CD4-positive, alpha-beta T cell treated with Interleukin-15 for 1 hour (primary cell): ENCODE data around the gene ADPRHL1.
A peak's percentile ranks its signal among the peaks of the same experiment; 100 is the strongest.

ENCODE experiments used
- DNase-seq: peaks from one replicate; pipeline ENCODE4 v3.0.0-alpha.2; 2020

The ADPRHL1 gene

DNA sequence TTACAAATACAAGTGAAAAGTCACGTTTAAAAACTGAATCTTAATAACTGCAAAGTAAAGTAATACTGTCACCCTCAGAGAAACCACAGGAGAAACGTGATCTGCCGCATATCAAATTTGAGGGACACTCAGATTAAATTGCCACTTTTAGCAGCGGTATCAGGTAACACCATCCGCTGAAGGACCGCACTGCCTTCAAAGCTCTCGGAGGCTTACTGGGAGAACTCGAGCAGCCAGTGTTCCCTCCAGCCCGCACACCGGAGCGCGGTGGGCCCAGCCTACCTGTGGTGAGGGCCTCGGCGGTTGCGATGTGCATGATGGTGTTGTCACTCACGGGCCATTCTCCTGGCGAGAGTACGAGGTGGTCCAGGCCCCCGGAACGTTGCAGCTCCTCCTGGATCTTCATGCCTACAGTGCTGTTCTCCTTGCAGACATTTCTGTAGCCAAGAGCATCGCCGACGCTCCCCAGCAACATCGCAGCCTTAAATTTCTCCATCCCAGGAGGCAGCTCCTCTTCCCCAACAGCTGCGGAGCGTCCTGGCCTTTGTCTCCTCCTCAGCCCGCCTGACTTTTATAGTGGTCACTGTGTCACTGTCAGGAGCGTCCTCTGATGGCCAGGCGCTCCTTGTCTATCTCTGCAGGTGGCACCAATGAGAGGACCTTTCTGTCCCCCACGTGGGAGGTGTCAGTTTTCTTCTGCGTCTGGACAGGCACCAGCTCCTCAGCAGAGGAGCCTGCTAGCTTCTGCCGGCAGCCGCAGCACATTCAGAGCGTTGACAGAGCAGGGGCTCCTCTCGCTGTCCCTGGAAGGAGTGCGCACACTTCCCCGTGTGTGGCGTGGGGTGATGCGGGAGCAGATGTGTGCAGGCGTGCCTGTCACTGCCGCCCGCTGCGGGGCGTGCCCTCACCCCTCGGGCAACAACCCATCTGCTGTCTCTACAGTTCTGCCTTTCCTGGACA lies at the start of gene ADPRHL1:
Gene ADPRHL1 (minus strand): TSS at position 547 of the 960 bp plus-strand sequence. CDS start 51 bp downstream, at position 496.
- no peak for DNase-seq

DNA sequence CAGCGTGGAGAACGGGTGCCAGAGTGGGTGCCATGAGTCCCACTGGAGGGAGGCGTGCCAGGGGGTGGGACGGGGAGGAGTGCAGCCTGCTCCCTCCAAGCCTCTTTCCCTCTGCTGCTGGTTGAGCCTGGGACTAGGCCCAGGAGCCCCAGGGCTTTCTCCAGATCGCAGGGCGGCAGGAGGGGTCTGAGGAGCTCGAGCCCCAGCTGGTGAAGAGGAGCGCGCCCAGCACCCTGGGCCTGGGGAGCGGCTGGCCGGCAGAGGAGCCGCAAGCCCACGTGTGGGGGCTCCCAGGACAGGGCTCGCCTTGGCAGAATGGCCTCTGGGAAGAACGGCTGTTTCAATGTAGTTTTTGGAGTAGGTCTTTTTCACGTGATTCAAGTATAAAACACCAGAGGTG lies 49.4 kb upstream of the ADPRHL1 start:
- no peak for DNase-seq

DNA sequence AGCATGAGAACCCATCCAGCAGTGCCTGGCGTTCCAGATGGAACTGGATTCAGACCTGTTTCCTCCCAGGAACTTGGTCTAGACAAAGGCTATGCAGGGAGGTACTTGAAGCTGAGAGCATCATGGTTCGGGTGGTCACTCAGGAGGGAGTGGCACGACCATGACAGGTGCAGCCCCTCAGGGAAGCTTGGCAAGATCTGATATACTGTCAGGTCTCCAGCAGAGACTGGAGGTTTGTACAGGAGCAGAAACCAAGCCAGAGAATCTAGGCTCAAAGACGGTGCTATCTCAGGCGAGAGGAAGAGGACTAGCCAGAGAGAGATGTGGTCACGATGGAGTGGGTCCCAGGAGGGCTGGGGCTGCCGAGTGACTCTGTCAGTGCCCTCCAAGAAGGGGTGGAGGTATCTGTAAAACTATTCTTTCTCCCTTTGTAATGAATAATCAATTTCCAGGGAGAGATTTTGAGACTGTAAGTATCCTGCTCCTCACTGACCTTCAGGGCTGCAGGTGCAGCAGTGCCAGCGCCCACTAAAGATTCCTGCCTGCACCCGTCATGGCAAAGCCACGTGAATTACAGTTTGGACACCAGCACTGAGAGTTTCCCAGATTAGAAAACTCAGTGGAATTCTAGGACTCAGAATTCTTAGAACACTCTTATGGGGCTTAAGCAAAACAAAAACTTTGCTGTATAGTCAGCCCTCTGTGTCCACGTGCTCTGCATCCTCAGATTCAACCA lies 47.4 kb upstream of the ADPRHL1 start:
- DNase-seq = no peak

DNA sequence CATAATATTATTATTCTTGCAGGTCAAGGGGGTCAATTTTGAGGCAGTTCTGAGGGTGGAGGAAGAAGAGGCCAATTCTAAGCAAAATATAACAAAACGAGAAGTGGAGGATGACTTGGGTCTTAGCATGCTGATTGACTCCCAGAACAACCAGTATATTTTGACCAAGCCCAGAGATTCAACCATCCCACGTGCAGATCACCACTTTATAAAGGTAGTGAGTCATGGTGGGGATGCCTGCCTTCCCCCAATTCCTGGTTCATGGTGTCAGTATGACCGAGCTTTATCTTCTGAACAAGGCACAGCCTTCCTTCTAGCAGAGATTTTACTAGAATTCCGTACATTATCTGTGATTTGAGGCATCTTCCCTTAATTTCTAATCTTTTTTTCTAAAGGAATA lies 46.6 kb upstream of the ADPRHL1 start:
- no peak for DNase-seq

DNA sequence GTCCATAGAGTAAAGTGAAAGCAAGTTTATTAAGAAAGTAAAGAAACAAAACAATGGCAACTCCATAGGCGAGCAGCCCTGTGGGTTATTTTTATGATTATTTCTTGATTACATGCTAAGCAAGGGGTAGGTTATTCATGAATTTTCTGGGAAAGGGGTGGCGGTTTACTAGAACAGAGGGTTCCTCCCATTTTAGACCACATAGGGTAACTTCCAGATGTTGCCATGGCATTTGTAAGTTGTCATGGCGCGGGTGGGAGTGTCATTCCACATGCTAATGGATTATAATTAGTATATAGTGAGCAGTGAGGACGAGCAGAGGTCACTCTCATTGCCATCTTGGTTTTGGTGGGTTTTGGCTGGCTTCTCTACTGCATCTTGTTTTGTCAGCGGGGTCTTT lies 45.6 kb upstream of the ADPRHL1 start:
- DNase-seq = no peak

DNA sequence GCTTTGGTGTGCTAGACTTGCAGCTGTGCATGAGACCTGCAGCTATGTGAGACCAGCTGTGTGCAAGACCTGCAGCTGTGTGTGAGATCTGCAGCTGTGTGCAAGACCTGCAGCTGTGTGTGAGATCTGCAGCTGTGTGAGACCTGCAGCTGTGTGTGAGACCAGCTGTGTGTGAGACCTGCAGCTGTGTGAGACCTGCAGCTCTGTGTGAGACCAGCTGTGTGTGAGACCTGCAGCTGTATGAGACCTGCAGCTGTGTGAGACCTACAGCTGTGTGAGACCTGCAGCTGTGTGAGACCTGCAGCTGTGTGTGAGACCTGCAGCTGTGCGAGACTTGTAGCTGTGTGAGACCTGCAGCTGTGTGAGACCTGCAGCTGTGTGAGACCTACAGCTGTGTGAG lies 43.9 kb upstream of the ADPRHL1 start:
- DNase-seq = no peak

DNA sequence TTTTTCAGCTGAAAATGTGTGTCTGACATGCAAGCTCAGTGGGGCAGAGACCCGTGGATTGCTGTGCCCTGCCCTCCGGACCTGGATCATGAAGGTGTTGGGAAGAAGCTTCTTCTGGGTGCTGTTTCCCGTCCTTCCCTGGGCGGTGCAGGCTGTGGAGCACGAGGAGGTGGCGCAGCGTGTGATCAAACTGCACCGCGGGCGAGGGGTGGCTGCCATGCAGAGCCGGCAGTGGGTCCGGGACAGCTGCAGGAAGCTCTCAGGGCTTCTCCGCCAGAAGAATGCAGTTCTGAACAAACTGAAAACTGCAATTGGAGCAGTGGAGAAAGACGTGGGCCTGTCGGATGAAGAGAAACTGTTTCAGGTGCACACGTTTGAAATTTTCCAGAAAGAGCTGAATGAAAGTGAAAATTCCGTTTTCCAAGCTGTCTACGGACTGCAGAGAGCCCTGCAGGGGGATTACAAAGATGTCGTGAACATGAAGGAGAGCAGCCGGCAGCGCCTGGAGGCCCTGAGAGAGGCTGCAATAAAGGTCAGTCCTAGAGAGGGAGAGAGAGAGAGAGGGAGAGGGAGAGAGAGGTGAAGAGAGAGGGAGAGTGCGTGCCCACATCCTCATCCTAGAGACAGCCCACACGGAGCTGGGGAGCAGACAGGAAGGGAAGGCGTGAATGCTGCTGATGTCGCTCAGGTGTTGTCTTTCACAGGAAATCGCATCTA lies 42.4 kb upstream of the ADPRHL1 start:
- DNase-seq = no peak

DNA sequence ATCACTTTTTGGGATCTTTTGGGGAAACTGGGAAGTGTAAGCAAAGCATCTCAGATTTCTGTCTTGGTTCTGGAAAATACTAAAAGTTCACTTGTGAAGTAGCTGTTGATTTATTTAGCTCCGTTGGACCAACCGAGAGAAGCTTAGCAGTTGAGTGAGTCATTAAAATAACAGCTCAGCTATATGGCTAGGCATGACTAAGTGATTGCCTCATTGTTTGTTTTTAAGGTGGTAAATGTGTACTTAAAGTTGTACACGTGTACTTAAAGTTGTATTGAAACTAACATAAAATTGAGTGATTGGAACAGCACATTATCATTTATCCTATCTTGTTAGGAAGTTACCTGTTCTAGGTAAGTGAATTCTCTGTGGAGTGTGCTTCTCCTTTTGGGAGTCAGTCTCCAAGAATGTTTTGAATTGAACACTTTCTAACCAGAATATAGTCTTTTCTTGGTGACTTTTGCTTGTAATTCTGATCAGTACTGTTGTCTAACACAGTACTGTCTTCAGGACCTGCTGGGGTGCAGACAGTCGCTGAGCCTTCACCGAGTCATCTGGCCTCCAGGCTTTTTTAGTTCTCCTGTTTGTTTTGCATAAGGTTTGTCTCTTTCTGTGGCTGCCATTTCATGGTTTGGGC lies 40.1 kb upstream of the ADPRHL1 start:
- no peak for DNase-seq

DNA sequence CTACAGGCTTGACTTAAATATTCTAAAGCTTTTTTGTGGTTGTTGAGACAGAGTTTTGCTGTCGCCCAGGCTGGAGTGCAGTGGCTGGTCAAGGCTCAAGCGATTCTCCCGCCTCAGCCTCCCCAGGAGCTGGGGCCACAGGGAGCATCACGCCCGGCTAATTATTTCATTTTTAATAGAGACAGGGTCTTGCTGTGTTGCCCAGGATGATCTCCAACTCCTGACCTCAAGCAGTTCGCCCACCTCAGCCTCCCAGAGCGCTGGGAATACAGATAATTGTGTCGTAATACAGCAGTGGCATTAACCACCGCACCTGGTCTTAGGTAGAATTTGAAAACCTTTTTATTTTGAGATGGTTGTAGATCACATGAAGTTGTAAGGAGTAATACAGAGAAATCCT lies 38.7 kb upstream of the ADPRHL1 start:
- DNase-seq = no peak

DNA sequence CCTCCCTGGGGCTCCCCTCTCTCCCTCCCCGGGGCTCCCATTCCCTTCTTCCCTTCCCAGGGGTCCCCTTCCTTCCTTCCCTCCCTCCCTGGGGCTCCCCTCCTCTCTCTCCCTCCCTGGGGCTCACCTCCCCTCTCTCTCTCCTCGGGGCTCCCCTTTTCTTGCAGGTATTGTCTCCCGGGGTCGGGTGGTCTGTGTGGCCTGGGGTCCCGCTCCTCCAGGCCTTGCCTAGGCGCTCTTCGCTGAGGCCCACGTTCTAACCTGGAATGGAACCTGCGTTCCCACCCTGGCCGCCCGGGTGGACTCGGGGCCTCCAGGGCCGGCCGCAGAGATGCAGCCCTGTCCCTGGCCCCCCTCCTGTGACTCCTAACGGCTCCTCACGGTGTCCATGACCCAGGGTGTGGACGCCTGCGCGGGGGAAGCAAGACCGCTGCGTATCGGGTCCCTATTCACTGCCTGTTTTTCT lies 38.2 kb upstream of the ADPRHL1 start:
- no peak for DNase-seq

DNA sequence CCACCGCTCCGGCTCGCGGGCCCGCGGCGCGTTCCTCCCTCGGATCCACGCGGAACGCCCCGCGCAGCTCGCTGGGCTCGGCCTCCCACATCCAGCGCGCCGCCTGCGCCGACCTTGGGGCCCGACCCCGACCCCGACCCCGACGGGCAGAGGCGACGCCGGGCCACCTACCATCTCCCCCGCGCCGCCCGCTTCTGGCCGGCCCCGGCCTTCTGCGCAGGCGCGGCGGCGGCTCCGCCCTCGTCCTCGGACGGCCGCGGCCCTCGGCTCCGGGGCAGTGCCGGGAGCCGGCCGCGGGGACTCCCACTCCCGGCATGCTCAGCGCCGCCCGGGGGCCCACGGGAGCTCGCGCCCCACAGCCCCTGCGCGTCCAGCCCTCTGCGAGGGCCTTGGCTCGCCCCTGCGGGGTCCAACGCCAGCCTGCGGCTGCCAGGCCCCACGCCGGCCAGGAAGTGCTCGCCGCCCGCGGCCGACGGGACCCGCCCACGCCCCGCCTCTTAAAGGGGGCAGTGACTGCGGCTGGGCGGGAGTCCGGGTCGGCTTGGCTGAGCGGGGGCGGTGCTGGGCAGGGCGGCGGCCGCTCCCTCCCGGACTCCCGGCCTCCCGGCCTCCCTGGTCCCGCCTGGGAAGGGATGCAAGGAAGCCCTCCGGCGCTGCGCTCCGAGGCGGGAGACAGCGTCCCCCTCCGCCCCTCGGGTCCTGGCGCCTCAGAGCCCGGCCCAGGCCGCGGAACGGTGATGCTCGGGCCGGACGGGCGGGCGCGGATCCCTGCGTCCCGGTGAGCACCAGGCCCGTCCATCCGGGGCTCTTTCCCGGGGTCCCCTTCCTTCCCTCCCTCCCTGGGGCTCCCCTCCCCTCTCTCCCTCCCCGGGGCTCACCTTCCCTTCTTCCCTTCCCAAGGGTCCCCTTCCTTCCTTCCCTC lies 37.5 kb upstream of the ADPRHL1 start, which contains the start of gene DCUN1D2:
Gene DCUN1D2 (minus strand): TSS at position 216 of the 922 bp plus-strand sequence. CDS start 42 bp downstream, at position 174.
- DNase-seq = peak; percentile 88

DNA sequence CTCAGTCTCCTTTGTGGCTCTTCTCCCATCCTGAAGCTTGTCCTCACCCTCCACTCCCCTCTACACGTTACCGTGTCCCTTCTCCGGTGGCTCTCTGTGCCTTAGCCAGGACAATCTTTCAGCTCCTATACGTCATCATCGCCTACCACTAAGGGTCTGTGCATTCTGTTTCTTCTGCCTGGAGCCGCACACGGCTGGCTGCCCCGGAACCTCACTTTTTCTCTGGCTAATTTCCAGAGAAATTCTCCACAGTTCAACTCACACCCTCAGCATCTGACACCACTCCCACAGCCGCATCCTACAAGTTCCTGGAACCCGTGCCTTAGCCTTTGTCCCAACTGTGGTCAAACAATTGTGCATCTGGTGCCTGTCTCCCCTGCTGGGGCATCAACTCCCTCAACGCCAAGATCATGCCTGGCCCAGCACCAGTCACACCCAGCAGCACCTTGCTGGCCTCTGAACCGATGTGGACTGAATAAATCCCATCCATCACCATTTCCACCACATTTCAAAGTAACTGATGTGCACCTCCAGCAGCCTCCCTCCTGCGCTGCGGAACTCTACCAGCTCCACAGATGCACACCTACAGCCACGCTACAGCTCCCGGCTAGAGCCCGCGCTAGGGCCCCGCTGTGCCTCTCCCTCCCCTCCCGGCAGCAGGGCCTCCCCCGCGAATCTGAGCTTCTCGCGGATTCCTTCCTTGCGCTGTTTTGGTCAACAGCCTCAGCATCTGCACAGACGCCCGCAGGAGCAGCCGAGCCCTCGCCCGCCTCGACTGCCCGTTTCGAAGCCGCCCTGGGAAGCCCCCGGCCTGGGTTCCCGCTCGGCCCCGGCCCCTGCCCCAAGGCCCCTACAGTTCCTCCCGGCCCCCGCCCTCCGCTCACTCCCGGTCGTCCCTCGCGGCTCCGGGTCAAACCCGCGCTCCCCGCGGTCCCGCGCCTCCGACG lies 36.5 kb upstream of the ADPRHL1 start:
- peak; percentile 21 for DNase-seq

DNA sequence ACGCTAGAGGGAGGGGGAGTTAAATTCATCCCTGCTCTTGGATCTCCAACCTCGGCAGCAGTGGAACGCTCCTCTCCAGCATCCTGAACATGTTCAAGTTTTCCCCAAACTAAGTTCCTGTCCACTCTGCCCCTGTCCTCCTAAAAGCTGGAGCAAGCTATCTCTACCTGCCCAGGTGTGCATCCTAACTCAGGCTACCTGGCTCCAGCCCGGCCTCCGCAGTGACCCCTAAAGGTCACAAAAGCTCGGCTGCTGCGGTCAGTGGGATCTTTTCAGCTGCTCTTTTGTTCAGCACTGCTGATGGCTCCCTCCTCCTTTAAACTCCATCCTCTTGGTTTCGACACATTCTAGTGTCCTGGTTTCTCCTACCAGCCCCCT lies 35.9 kb upstream of the ADPRHL1 start:
- no peak for DNase-seq

DNA sequence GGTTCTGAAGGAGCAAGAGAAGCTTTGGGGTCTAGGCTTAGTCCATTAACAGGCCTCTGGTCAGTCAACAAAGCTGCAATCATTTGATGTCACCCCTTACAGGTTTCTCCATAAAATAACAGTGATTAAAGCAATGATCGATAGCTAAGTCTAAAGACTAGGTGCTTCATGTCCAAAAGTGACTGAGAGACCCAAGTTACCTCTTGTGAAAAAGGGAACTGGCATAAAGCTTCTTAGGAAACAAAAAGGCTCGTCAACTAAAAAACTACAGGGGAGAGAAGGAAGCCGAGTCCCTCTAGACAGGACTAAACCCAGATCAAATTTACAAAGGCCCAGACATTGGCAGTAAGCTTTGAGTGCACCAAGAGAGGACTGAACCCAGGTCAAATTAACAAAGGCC lies 35.0 kb upstream of the ADPRHL1 start:
- no peak for DNase-seq

DNA sequence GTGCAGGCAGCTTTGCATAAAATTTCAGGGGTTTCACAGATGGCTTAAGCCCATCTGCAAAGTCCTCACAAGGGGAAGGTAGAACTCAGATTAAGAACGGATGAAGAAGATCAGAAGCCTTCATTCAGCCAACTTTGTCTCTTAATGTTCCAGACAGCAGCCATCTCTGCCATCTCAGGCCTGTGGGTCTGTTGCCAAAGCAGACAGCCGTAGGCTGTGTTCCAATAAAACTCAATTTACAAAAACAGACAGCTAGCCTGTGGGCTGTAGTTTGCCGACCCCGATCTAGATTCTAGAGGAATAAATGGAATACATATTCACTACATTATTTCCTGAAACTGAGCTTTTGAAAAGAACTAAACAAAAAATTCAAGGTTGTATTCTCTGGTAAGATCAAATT lies 33.4 kb upstream of the ADPRHL1 start:
- no peak for DNase-seq

DNA sequence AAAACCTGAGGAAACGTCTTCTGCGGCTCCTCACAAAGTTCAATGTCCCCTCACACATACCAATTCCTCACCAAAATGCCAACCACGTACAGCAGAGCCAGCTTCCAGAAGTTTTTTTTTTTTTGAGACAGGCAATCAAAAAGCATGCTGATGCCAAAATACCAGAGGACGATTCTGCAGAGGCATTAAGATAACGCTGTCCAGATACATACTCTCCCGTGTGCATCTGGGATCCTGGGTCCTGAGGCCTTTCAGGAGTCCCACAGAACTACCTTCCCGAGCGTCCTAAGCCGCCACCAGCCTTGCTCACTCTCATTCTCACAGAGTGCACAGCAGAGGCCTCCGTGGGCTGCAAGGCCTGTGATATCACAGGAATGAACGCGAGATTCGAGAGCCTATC lies 32.3 kb upstream of the ADPRHL1 start:
- DNase-seq = no peak

DNA sequence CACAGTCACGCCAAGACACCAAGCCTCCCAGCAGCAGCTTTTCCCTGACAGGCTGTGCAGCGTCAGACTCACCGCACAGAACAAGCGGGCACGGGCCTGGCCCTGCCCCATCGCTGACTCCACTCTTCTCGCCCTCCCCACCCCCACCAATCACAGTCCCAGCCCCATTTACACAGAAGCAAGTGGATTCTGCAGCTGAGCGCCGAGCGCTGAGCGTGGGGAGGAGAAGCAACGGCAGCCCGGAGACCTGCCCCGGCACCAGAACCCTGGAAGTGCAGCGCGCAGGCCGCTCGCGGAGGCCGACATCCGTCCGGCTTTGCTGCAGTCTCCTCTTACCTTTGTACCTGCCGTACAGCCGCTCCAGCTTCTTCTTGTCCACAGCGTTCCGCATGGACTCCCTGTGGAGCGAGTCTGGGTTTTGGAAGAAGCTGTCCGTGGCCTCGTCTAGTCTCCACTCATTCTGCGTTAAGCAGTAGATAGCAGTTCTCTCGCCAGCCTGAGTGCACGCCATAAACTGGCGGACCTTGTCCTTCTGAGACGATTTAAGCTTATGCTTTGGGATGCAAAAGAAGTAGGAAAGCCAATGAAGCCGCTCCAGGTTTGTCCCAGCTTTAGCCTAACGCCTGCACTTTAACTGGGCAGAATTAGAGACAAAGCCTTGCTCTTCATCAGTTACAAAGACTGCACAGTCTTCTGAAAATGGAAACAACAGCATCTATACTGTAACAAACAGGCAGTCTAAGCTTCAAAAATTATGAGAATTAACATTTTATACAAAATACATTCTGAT lies 30.4 kb upstream of the ADPRHL1 start:
- DNase-seq = no peak

DNA sequence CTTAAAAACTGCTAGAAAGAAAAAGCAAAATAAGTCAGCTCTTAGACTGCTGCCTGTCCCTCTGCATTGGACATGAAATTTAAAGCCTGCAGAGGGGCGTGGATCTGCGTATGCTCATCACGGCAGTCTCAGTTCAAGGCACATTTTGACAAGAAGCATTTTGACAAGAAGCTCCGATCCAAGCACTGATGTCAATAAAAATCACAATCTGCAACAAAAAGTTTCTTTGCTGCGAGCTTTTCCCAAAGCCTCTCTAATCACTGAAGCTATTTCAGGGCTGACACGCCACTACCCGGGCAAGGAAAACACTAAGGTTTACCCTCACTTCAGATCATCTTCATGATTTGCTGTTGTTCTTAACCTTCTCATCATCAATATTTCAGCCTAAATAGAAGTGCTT lies 29.8 kb upstream of the ADPRHL1 start:
- no peak for DNase-seq

DNA sequence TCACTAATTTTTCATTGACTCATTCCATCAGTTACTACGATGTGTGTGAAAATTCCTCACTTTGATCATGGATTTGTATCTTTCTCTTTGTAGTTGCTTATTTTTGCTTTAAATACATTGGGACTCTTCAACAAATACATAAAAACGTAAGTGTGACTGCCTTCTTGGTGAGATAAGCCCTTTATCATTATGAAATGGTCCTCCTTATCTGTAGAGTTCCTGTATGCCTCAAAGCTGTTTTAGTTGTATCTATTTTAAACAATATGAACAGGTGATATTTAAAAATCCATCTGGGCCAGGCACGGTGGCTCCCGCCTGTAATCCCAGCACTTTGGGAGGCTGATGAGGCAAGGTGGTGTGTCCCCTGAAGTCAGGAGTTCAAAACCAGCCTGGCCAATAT lies 25.9 kb upstream of the ADPRHL1 start:
- DNase-seq = no peak

DNA sequence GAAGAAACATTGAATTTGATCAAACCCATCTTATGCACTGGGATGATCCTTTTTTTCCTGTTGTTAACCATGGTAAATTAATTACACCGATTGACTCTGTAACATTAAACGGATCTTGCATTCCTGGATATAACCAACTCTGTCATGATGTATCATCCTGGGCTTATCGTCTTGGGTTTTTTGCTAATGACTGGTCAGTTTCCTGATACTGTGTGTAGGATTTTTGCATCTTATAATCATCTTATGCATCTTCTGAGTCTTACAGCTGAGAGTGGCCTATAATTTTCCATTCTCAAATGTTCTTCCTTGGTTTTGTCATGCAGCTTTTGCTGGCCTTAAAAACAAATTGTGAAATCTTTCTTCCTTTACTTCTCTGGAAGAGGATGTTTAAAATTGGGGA lies 24.4 kb upstream of the ADPRHL1 start:
- no peak for DNase-seq
